Measurements from ENCODE around the gene SH2D4B. TPM values are rescaled to one million over a fixed set of nuclear protein-coding genes. Genes with fewer than 3 reads are reported as not detected.

Gene SH2D4B
- total RNA-seq, 1 experiment from 2014 or later: 0.24 TPM

GRCh38 chr10:80630324-80630723 is 92.6 kb downstream of the SH2D4B start:
- ChIA-PET CTCF (no interaction called here), POLR2A (ENCODE audit: unreplicated experiment) (no interaction called here)
- H3K4me1 ChIP-seq (replicated peaks; ENCODE audit: insufficient read depth): no peaks in the 10 kb centered on the region
- no peak overlapping the region for H2AFZ ChIP-seq
- no peak overlapping the region for H3K4me3 ChIP-seq
- no peak overlapping the region for H3K4me2 ChIP-seq
- TF ChIP-seq EZH2 (IDR thresholded peaks at IDR 0.05; ENCODE audit: low read depth): no peak
- TF ChIP-seq CTCF (conservative IDR thresholded peaks at IDR 0.05): no peak
- no peaks in the 10 kb centered on the region for H3K9me2 ChIP-seq (ENCODE audit: insufficient read depth)
- no peak overlapping the region for H3K27ac ChIP-seq
- H3K9me3 ChIP-seq (ENCODE audit: insufficient read depth, low read depth): 0 out of 2 replicates have a peak, but pooled peaks cover 4% of the 10 kb centered on the region
- peaks cover 82% of the 10 kb centered on the region for H3K27me3 ChIP-seq (ENCODE audit: insufficient read depth, low read depth)
- H3K79me2 ChIP-seq (ENCODE audit: low read depth): no peaks in the 10 kb centered on the region
- no peak for DNase-seq
- no peaks in the 10 kb centered on the region for H3K36me3 ChIP-seq (ENCODE audit: low read depth)
- H4K20me1 ChIP-seq (ENCODE audit: insufficient read depth): no peaks in the 10 kb centered on the region
- no peaks in the 10 kb centered on the region for H3F3A ChIP-seq (ENCODE audit: insufficient read depth, low read depth)
- intact Hi-C loops (cut with micrococcal nuclease; ENCODE audit: unreplicated experiment): no loop called here
- no TSS peak for BruUV-seq (replicated peaks)

DNA sequence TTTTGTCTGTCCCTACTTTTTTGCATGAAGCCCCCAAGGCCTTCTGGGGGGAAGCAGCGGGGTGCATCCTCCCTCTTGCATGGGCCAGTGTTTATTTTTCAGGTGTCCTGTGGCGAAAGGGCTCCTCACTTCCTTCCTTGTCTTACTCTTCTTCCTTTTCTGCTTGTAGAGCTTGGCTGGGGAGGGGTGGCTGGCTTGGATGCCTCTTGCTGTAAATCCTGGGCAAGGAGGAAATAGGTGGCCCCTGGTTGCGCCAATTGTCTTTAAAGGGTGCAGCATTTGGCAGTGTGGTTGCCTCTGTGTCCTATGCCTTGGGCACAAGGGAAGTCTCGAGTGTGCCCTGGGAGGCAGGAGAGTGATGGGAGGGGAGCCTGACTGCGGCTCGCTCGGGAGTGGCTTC is 95.0 kb downstream of the SH2D4B start:
- peaks cover 69% of the 10 kb centered on the region for H3K27me3 ChIP-seq (ENCODE audit: insufficient read depth, low read depth)
- no peaks in the 10 kb centered on the region for H3K36me3 ChIP-seq (ENCODE audit: low read depth)
- ChIA-PET CTCF (no interaction called here), POLR2A (ENCODE audit: unreplicated experiment) (no interaction called here)
- no peak for DNase-seq
- no peaks in the 10 kb centered on the region for H3K9me2 ChIP-seq (ENCODE audit: insufficient read depth)
- no peak overlapping the region for H2AFZ ChIP-seq
- H4K20me1 ChIP-seq (ENCODE audit: insufficient read depth): no peaks in the 10 kb centered on the region
- H3K4me1 ChIP-seq (replicated peaks; ENCODE audit: insufficient read depth): no peaks in the 10 kb centered on the region
- BruUV-seq (replicated peaks): no TSS peak
- no peaks in the 10 kb centered on the region for H3F3A ChIP-seq (ENCODE audit: insufficient read depth, low read depth)
- H3K4me3 ChIP-seq: no peak overlapping the region
- intact Hi-C loops (cut with micrococcal nuclease; ENCODE audit: unreplicated experiment): no loop called here
- no peak overlapping the region for H3K27ac ChIP-seq
- TF ChIP-seq EZH2 (IDR thresholded peaks at IDR 0.05; ENCODE audit: low read depth) (no peak), CTCF (conservative IDR thresholded peaks at IDR 0.05) (no peak)
- H3K9me3 ChIP-seq (ENCODE audit: insufficient read depth, low read depth): no peaks in the 10 kb centered on the region
- H3K4me2 ChIP-seq: no peak overlapping the region
- no peaks in the 10 kb centered on the region for H3K79me2 ChIP-seq (ENCODE audit: low read depth)

DNA sequence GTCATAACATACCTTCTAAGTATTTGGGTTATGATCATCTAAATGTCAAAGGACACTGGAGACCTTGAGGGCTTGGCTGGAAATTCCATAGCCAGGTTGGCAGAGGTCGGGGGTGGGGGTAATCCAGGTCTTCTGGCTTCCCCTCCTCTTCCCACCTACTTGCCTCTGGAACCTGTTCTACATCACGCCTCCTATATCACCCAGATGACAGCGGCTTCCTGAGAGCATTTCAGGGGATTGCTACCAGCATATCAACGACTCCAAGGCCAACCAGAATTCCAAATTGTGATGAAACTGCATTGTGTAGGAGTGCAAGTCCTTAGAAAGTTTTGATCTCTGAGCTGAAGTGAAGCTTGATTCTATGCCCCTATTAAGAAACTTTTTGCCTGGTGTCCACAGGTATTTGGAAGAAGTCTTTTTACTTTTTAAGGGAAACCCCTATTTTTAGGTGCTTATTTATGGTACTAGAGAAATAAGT is 95.7 kb downstream of the SH2D4B start:
- Histone ChIP-seq H3K27ac (no peak overlapping the region), H3K27me3 (ENCODE audit: insufficient read depth, low read depth) (peaks cover 71% of the 10 kb centered on the region), H3K9me3 (ENCODE audit: insufficient read depth, low read depth) (no peaks in the 10 kb centered on the region), H3F3A (ENCODE audit: insufficient read depth, low read depth) (no peaks in the 10 kb centered on the region), H3K4me1 (replicated peaks; ENCODE audit: insufficient read depth) (no peaks in the 10 kb centered on the region), H4K20me1 (ENCODE audit: insufficient read depth) (no peaks in the 10 kb centered on the region), H3K36me3 (ENCODE audit: low read depth) (no peaks in the 10 kb centered on the region), H3K79me2 (ENCODE audit: low read depth) (no peaks in the 10 kb centered on the region), H2AFZ (no peak overlapping the region), H3K4me2 (no peak overlapping the region), H3K9me2 (ENCODE audit: insufficient read depth) (no peaks in the 10 kb centered on the region), H3K4me3 (no peak overlapping the region)
- DNase-seq: no peak
- intact Hi-C loops (cut with micrococcal nuclease; ENCODE audit: unreplicated experiment): no loop called here
- ChIA-PET CTCF (no interaction called here), POLR2A (ENCODE audit: unreplicated experiment) (no interaction called here)
- no peak for TF ChIP-seq CTCF (conservative IDR thresholded peaks at IDR 0.05)
- TF ChIP-seq EZH2 (IDR thresholded peaks at IDR 0.05; ENCODE audit: low read depth): no peak
- no TSS peak for BruUV-seq (replicated peaks)

All from PC-9 (cell line).